HUES64 (cell line): Measurements from ENCODE around the gene NOD2.

Experiments
- H3K27ac ChIP-seq: 2 replicates; pipeline ENCODE4 v1.7.0; 2013; ENCODE audit warnings: low read depth, low read length, inconsistent platforms
- H3K27me3 ChIP-seq: 2 replicates; pipeline ENCODE4 v1.6.1; 2013; ENCODE audit warnings: mild to moderate bottlenecking, low read length; ENCODE audit not compliant: insufficient read depth
- H3K36me3 ChIP-seq: 2 replicates; pipeline ENCODE4 v1.6.1; 2013; ENCODE audit warnings: mild to moderate bottlenecking, low read length; ENCODE audit not compliant: insufficient read depth
- H3K4me1 ChIP-seq: 2 replicates; pipeline ENCODE4 v1.6.1; 2013; ENCODE audit warnings: mild to moderate bottlenecking, low read length, moderate library complexity; ENCODE audit not compliant: insufficient read depth
- H3K4me3 ChIP-seq: 2 replicates; pipeline ENCODE4 v1.5.1; 2013; ENCODE audit warnings: mild to moderate bottlenecking, low read length, moderate library complexity
- H3K9ac ChIP-seq: 2 replicates; pipeline ENCODE4 v1.6.1; 2013; ENCODE audit warnings: mild to moderate bottlenecking, low read depth, low read length
- H3K9me3 ChIP-seq: 2 replicates; pipeline ENCODE4 v1.6.1; 2013; ENCODE audit warnings: low read depth, low read length; ENCODE audit not compliant: insufficient read depth
- WGBS: fragments of 150-250, 120-280 bp; methylation state at CpG from one replicate; pipeline ENCODE4 v1.1.7; 2013; ENCODE audit warnings: missing lambda C conversion rate; 5-methylcytosine and 5-hydroxymethylcytosine counted together

The NOD2 gene

GRCh38 chr16:50776037-50776436 lies 82.6 kb downstream of the NOD2 start:
- WGBS = 100% methylated on average over 1 of the region's 1 CpG
- no peaks in the 10 kb centered on the region for H3K36me3 ChIP-seq

GRCh38 chr16:50778284-50779163 lies 85.1 kb downstream of the NOD2 start:
- no peaks in the 10 kb centered on the region for H3K4me1 ChIP-seq
- no peaks in the 10 kb centered on the region for H3K27me3 ChIP-seq
- no peak overlapping the region for H3K4me3 ChIP-seq
- no peak overlapping the region for H3K9ac ChIP-seq
- H3K9me3 ChIP-seq = no peaks in the 10 kb centered on the region
- WGBS = 72% methylated on average over 1 of the region's 1 CpG
- no peak overlapping the region for H3K27ac ChIP-seq
- no peaks in the 10 kb centered on the region for H3K36me3 ChIP-seq

More at GRCh38 chr16:50776037-50776436, 82.6 kb downstream of the NOD2 start:
- Histone ChIP-seq H3K9ac (no peak overlapping the region), H3K4me1 (no peaks in the 10 kb centered on the region), H3K27me3 (no peaks in the 10 kb centered on the region), H3K9me3 (no peaks in the 10 kb centered on the region), H3K27ac (no peak overlapping the region), H3K4me3 (no peak overlapping the region)

GRCh38 chr16:50781043-50781442 lies 87.6 kb downstream of the NOD2 start:
- Histone ChIP-seq H3K27me3 (no peaks in the 10 kb centered on the region), H3K4me1 (no peaks in the 10 kb centered on the region), H3K9ac (no peak overlapping the region), H3K27ac (no peak overlapping the region), H3K36me3 (no peaks in the 10 kb centered on the region; the same call in 1 of the 2 replicates), H3K4me3 (no peak overlapping the region), H3K9me3 (no peaks in the 10 kb centered on the region)
- WGBS = 88% methylated on average over 7 of the region's 7 CpGs

- Histone ChIP-seq H3K36me3 (no peaks in the 10 kb centered on the region; the same call in 1 of the 2 replicates), H3K9me3 (no peaks in the 10 kb centered on the region), H3K27ac (no peak overlapping the region), H3K9ac (no peak overlapping the region), H3K4me3 (no peak overlapping the region), H3K27me3 (no peaks in the 10 kb centered on the region), H3K4me1 (no peaks in the 10 kb centered on the region)
- 97% methylated on average over 3 of the region's 3 CpGs for WGBS
These were observed 88.1 kb downstream of the NOD2 start for GRCh38 chr16:50781518-50781917.
